AG09319 (cell line): ENCODE results near the gene NACC1.
A peak's percentile ranks its signal among the peaks of the same experiment; 100 is the strongest.

Experiments
- DNase-seq: peaks from one replicate; pipeline ENCODE4 v3.0.0-alpha.2; 2010; ENCODE audit warnings: low read depth; ENCODE audit errors: extremely low read depth
- TF ChIP-seq, protein P1 (sequence below): IDR thresholded peaks from 2 replicates; pipeline ENCODE4 v1.5.1; 2011; ENCODE audit warnings: low read depth, mild to moderate bottlenecking, inconsistent platforms, low read length, moderate library complexity

Gene NACC1

DNA sequence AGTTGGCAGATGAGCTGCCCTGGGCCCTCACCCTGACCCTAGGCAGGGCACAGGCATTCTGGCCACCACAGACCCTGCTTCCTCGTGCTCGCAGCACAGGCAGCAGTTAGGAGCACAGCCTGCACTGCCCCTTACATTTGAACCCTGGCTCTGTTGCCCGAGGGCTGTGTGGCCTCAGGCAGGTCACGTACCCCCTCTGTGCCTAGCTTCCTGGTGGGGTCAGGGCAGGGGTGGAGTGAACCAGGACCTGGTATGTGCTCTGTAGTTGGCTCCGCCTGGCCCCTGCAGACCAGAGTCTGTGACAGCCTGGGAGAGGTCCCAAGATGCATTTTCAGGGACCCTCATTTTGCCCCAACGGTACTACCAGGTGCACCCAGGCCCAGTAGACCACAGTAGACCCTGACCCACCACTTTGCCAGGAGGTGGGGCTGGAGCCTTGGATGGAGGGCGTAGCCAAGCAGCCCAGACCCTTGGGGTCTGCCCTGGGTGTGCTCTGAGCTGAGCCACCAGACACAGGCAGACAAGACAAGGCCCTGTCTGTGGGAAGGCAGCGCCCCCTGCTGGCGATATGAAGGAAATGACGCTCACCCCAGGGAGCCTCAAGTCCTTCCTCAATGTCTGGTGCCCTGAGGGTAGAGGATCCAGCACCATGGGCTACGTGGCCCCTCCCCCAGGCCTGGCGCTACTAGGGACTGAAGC is 24.5 kb upstream of the NACC1 start:
- TF ChIP-seq, protein P1, sequence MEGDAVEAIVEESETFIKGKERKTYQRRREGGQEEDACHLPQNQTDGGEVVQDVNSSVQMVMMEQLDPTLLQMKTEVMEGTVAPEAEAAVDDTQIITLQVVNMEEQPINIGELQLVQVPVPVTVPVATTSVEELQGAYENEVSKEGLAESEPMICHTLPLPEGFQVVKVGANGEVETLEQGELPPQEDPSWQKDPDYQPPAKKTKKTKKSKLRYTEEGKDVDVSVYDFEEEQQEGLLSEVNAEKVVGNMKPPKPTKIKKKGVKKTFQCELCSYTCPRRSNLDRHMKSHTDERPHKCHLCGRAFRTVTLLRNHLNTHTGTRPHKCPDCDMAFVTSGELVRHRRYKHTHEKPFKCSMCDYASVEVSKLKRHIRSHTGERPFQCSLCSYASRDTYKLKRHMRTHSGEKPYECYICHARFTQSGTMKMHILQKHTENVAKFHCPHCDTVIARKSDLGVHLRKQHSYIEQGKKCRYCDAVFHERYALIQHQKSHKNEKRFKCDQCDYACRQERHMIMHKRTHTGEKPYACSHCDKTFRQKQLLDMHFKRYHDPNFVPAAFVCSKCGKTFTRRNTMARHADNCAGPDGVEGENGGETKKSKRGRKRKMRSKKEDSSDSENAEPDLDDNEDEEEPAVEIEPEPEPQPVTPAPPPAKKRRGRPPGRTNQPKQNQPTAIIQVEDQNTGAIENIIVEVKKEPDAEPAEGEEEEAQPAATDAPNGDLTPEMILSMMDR, result peak; percentile 83

DNA sequence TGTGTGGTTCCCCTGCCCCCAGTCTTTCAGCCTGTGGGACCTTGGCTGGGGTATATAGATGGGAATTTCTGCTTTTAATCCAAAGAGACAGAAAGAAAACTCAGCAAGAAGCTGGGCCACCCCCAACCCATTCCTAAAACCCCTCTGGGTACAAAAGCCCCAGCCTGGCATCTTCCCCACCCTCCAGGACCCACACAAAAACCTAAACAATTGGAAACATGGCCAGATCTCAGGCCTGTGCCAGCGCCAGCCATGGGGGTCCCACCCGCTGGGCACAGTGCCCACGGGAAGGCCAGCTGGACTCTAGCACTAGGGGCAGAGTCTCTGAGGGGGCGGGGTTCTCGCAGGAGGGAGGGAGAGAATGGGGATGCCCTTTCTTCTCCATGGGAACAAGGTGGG is 24.0 kb upstream of the NACC1 start:
- no peak for DNase-seq
- TF ChIP-seq, protein P1, result no peak

More for the DNA sequence above, 24.5 kb upstream of the NACC1 start:
- DNase-seq, result peak; percentile 60

DNA sequence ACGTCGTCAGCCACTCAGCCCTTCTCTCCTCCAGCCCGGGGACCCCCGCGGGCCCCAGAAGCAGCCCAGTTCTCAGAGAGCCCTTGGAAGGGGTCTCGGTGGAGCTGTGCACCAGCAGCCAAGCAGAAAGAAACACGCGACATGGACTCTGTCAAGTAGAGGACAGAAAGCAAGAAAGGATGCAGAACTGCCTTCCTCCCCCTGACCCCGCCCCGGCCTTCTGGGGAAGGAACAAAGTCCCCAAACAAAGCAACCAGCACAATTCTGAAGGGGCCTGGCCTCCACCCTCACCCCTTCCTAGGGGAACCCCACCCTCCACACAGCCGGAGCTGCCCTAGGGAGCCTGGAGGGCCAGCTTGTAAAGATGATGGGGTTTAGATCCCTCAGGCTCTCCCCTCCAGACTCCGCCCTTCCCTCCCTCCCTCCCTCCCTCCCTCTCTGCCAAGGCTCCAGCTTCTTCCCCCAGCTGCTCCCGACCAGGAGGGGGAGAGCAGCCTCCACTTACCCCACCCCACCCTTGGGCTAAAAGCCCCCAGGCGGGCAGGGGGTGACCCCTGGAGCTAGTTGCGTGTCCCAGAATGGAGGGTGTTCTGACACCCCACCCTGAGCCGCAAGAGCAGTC is 23.2 kb upstream of the NACC1 start:
- TF ChIP-seq, protein P1, result no peak
- no peak for DNase-seq

DNA sequence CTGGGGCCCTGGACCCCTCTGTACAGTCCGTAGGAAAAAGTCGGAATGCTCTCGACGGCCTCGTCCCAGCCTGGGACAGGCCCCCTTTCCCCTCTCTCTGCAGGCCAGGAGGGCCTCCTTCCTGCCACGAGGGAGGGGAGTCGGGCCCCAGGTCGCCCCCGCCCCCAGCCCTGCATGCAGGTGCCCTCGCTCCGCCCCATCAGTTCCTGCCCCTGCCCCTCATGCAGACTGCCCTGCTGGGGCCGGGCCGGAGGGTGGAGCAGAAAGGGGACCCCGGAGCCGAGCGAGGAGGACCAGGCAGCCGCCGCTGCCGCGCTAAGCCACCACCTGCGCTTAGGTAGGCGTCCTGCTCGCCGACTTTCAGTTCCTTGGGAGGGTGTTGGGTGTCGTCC is 22.7 kb upstream of the NACC1 start:
- DNase-seq, result no peak
- TF ChIP-seq, protein P1, result no peak

DNA sequence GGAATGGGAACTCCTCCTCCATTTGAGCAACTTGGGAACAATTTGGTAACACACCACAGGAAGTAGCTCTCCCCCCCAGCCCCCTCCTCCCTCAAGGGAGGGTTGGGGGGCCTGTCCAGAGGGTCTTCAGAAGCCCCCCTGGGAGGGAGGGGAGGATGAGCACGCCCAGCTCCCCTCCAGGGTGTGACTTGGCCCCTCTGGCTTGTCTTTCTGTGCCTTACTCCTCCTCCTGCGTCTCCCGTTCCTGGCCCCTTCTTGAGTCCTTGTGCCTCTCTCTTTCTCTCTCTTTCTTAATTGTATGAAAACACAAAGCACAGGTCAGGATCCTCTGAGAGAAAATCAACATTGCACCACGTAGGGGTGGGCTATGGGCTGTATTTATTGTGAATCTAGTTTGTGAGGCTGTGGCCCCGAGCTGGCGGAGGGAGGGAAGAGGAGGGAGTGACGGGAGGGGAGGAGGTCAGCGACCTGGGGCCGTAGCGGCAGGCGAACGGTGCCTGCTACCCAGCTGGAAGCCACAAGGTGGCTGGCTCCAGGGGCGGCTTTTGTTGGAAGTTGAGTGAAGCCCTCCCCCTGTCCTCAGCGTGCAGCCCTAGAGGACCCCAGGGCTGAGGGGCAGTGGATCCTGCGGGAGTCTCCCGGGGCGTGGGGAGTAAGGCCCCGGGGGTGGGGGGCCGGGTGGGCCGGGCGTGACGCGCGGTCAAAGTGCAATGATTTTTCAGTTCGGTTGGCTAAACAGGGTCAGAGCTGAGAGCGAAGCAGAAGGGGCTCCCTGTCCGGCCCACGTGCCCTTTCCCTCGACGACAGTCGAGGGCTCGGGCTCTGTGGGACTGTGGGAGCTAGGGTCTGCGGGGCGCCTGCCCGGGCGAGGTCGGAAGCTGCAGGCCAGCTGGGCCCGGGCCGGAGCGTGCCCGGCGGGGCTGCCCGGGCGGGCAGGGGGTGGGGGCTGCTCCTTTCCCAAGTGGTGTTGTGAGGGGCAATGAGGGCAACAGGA is 21.8 kb upstream of the NACC1 start:
- no peak for DNase-seq

DNA sequence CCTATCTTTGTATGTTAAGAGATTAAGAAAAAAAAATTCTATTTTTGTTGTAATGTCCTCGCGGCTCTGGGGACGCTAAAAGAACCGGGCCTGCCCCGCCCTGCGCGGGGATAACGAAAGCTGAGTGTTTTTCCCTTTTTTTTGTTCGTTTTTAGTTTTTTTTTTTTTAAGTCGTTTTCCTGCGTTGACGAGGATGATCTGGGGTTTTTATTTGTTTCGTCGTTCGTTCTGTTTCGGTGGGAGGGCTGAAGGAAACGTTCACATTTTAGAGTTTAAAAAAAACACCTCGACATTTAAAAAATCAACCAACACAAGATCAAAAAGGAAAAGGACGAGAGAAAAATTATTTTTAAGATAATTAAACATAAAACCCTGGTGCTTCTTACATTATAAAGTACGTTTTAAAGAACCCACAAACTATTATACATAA is 21.0 kb upstream of the NACC1 start:
- TF ChIP-seq, protein P1, result no peak
- no peak for DNase-seq

More for the DNA sequence above, 21.8 kb upstream of the NACC1 start:
- TF ChIP-seq, protein P1, result no peak
